Measurements from ENCODE around the gene FADS2. TPM values are rescaled to one million over a fixed set of nuclear protein-coding genes. Genes with fewer than 3 reads are reported as not detected.

The FADS2 gene
- total RNA-seq, 4 donors from 2014 or later, result 2.8 to 9.3 (median 7.0) TPM

DNA sequence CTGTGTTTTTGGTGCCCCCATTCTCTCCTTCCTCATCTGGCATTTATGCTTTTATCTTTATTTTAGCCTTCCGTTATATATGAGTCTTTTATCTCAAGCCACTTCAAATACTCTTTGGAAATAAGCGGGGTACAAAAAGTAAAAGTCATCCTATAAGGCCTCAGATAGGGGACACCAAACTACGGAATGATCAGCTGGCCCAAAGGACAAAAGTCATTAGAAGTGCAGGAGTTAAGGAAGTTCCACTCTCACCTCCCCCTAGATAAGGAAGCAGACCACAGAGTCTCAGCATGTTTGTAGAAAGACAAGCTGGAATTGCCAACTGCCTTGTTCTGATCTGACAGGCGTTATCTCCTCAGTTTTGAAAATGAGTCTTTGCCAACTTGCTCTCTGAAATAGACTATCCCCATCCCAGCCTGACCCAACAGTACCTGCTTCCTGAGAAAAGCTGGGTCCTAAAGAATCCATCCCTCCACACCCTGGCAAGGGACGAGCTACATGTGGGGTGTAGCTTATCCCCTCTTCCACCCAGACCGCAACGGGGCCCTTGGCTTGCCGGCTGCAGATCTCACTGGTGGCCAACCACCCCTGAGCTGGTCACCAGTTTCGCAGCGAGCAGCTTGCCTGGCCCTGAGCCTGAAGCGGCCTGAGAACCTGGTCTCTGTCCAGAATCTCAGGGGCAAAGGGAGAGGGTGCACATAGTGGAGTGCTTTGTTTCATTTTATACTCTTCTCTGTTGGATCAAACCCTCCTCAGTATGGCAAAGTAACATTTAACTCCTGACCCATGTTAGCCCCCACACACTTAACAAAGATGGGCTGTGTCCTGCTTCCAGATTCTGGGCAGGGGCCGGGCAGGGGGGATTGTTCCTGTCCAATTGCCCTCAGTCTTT lies 13.8 kb downstream of the FADS2 start:
- Histone ChIP-seq H3K27ac (no peak overlapping the region), H3K4me3 (replicated peaks in 1 of 3) (no peak overlapping the region), H3K27me3 (no peaks in the 10 kb centered on the region), H3K4me1 (no peaks in the 10 kb centered on the region), H3K36me3 (no peaks in the 10 kb centered on the region), H3K9me3 (no peaks in the 10 kb centered on the region)
- intact Hi-C loops (cut with DNase I), result no loop called here
- 92% methylated on average over 12 of the region's 12 CpGs for WGBS, 2 donors
- DNase-seq, result no peak
- TF ChIP-seq, protein P1, sequence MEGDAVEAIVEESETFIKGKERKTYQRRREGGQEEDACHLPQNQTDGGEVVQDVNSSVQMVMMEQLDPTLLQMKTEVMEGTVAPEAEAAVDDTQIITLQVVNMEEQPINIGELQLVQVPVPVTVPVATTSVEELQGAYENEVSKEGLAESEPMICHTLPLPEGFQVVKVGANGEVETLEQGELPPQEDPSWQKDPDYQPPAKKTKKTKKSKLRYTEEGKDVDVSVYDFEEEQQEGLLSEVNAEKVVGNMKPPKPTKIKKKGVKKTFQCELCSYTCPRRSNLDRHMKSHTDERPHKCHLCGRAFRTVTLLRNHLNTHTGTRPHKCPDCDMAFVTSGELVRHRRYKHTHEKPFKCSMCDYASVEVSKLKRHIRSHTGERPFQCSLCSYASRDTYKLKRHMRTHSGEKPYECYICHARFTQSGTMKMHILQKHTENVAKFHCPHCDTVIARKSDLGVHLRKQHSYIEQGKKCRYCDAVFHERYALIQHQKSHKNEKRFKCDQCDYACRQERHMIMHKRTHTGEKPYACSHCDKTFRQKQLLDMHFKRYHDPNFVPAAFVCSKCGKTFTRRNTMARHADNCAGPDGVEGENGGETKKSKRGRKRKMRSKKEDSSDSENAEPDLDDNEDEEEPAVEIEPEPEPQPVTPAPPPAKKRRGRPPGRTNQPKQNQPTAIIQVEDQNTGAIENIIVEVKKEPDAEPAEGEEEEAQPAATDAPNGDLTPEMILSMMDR (IDR thresholded peaks at IDR 0.05), result no peak
- no peak for TF ChIP-seq POLR2A (IDR thresholded peaks at IDR 0.05)

GRCh38 chr11:61842528-61842820 lies 14.4 kb downstream of the FADS2 start:
- H3K9me3 ChIP-seq, result no peaks in the 10 kb centered on the region
- no peak for TF ChIP-seq POLR2A (IDR thresholded peaks at IDR 0.05)
- TF ChIP-seq, protein P1 (IDR thresholded peaks at IDR 0.05), result no peak
- no peak for DNase-seq
- 91 to 99% methylated on average over 7 of the region's 7 CpGs for WGBS, 2 donors
- H3K36me3 ChIP-seq, result no peaks in the 10 kb centered on the region
- no peak overlapping the region for H3K27ac ChIP-seq
- H3K27me3 ChIP-seq, result no peaks in the 10 kb centered on the region
- intact Hi-C loops (cut with DNase I), result no loop called here
- no peak overlapping the region for H3K4me3 ChIP-seq (replicated peaks in 1 of 3)
- H3K4me1 ChIP-seq, result no peaks in the 10 kb centered on the region

GRCh38 chr11:61844909-61845565 lies 16.9 kb downstream of the FADS2 start:
- WGBS, 2 donors, result 86 to 87% methylated on average over 13 to 16 of the region's 16 CpGs
- H3K36me3 ChIP-seq, result no peaks in the 10 kb centered on the region

DNA sequence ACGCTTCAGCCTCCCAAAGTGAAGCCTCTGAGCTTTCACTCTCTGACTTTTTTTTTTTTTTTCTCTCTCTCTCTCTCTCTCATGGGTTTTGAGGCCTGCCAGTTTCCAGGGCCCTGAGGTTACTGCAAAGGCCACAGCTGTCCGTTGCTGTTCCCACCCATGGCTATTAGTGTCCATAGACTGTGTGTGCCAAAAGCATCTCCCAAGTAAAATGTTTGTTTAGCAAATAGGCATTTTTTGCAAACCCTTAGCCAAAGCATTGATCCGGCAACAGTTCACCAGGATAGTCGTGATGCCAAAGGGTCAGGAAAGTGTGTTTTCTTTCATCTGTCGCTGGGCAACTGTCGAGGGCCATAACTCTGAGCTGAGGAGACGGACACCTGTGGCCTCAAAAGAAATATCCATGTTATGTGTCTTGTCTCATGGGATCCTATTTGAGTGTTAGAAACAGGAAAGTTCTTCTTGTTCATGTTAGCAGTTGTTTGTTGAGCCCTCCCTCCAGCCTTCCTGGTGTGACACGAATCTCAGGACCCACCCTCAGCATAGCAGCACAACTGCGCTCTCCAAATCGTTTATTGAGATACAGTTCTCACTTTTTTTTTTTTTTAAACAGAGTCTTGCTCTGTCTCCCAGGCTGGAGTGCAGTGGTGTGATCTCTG lies 18.4 kb downstream of the FADS2 start:
- TF ChIP-seq, protein P1 (IDR thresholded peaks at IDR 0.05), result no peak
- no peak for TF ChIP-seq POLR2A (IDR thresholded peaks at IDR 0.05)
- Histone ChIP-seq H3K9me3 (no peaks in the 10 kb centered on the region), H3K4me3 (replicated peaks in 1 of 3) (no peak overlapping the region), H3K36me3 (no peaks in the 10 kb centered on the region), H3K27me3 (no peaks in the 10 kb centered on the region), H3K27ac (no peak overlapping the region), H3K4me1 (no peaks in the 10 kb centered on the region)
- DNase-seq, result no peak
- intact Hi-C loops (cut with DNase I), result no loop called here
- 91 to 93% methylated on average over 10 of the region's 10 CpGs for WGBS, 2 donors

More at GRCh38 chr11:61844909-61845565, 16.9 kb downstream of the FADS2 start:
- Histone ChIP-seq H3K4me3 (replicated peaks in 1 of 3) (no peak overlapping the region), H3K27me3 (no peaks in the 10 kb centered on the region), H3K4me1 (no peaks in the 10 kb centered on the region), H3K27ac (no peak overlapping the region), H3K9me3 (no peaks in the 10 kb centered on the region)
- intact Hi-C loops (cut with DNase I), result no loop called here
- TF ChIP-seq, protein P1 (IDR thresholded peaks at IDR 0.05), result no peak
- TF ChIP-seq POLR2A (IDR thresholded peaks at IDR 0.05), result no peak
- no peak for DNase-seq
